Measurements from ENCODE around the gene LAMA4. TPM values are rescaled to one million over a fixed set of nuclear protein-coding genes. Genes with fewer than 3 reads are reported as not detected.

Gene LAMA4
- total RNA-seq, 1 experiment from 2014 or later, result 89.9 TPM

DNA sequence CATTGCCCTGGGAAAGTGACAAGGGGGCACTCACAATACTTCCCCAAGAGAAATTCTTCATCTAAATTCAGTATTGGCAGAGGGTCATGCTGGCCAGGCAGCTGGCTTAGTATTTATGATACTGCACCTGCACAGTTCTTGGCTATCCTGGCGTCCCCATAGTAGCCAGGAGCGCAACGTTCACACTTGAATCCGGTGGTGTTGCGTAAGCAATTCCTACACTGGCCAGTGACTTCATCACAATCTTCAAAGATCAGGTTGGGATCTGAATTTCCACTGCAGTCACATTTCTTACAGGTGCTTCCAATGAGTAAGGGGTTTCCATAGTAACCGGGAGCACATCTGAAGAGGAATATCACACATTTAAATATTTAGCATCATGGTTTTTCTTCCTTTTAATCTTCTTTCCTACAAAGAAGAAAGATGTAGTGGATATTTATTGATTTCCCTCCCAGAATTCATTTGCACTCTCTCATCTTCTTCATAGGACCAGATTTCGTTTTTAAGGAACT, 62.8 kb downstream of the LAMA4 start:
- intact Hi-C loops (cut with micrococcal nuclease; ENCODE audit: unreplicated experiment), result no loop called here
- H3K27me3 Mint-ChIP-seq (ENCODE audit: unreplicated experiment), result no peaks in the 10 kb centered on the region
- TF ChIP-seq, protein P1, sequence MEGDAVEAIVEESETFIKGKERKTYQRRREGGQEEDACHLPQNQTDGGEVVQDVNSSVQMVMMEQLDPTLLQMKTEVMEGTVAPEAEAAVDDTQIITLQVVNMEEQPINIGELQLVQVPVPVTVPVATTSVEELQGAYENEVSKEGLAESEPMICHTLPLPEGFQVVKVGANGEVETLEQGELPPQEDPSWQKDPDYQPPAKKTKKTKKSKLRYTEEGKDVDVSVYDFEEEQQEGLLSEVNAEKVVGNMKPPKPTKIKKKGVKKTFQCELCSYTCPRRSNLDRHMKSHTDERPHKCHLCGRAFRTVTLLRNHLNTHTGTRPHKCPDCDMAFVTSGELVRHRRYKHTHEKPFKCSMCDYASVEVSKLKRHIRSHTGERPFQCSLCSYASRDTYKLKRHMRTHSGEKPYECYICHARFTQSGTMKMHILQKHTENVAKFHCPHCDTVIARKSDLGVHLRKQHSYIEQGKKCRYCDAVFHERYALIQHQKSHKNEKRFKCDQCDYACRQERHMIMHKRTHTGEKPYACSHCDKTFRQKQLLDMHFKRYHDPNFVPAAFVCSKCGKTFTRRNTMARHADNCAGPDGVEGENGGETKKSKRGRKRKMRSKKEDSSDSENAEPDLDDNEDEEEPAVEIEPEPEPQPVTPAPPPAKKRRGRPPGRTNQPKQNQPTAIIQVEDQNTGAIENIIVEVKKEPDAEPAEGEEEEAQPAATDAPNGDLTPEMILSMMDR (IDR thresholded peaks at IDR 0.05; ENCODE audit: unreplicated experiment), result no peak
- H3K36me3 Mint-ChIP-seq (ENCODE audit: insufficient read depth, unreplicated experiment), result no peaks in the 10 kb centered on the region
- no TSS peak for BruUV-seq (replicated peaks)
- H3K9me3 Mint-ChIP-seq (ENCODE audit: low read depth, unreplicated experiment), result no peaks in the 10 kb centered on the region
- no peaks in the 10 kb centered on the region for H3K4me1 Mint-ChIP-seq (ENCODE audit: low read depth, unreplicated experiment)
- H3K27ac Mint-ChIP-seq (ENCODE audit: unreplicated experiment), result no peak overlapping the region
- CTCF ChIA-PET, result no interaction called here
- H3K4me3 Mint-ChIP-seq (ENCODE audit: low read depth, unreplicated experiment), result no peak overlapping the region
- no peak for DNase-seq

DNA sequence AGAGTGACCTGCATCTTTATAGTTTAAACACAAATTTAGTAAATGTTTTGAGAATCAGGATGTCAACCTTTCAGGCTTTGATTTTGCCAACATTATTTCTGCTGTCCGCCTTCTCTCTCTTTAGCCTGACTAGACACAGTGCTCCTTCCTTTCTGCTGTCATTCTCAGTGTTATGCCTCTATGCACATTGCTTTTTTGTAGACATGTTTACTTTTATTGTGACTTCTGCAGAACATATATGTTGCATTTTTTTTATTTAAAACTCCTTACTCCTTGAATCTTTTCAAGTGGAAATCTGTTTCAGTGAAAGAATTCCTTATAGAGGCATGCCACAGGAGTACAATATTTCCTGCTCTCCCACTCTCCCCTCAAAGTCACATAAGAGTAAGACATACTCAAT, 64.2 kb downstream of the LAMA4 start:
- CTCF ChIA-PET, result no interaction called here
- DNase-seq, result no peak

DNA sequence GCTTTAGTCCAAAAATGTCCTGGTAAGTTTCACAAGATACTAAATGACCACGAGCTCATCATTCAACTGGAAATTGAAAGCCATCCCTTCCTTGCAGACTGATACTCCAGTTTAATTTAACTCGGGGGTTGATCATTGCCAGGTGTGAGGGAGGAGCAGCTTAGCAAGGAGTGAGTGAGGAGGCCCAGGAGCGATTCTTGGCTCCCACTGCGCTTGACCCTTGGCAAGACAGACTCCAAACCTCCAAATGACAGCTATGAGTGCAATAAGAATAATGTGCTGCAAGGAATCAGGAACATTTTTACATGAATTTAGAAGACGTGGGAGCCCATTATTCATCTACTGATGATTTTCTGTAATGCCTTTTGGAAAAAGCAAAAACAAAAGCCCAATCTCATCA, 64.9 kb downstream of the LAMA4 start:
- Mint-ChIP-seq H3K27ac (ENCODE audit: unreplicated experiment) (no peak overlapping the region), H3K9me3 (ENCODE audit: low read depth, unreplicated experiment) (no peaks in the 10 kb centered on the region), H3K36me3 (ENCODE audit: insufficient read depth, unreplicated experiment) (peaks cover 7% of the 10 kb centered on the region), H3K4me3 (ENCODE audit: low read depth, unreplicated experiment) (no peak overlapping the region), H3K4me1 (ENCODE audit: low read depth, unreplicated experiment) (no peaks in the 10 kb centered on the region), H3K27me3 (ENCODE audit: unreplicated experiment) (no peaks in the 10 kb centered on the region)
- no peak for DNase-seq
- BruUV-seq (replicated peaks), result no TSS peak
- CTCF ChIA-PET, result no interaction called here
- intact Hi-C loops (cut with micrococcal nuclease; ENCODE audit: unreplicated experiment), result no loop called here
- TF ChIP-seq, protein P1 (IDR thresholded peaks at IDR 0.05; ENCODE audit: unreplicated experiment), result no peak

More for the DNA sequence above, 64.2 kb downstream of the LAMA4 start:
- intact Hi-C loops (cut with micrococcal nuclease; ENCODE audit: unreplicated experiment), result no loop called here
- Mint-ChIP-seq H3K4me1 (ENCODE audit: low read depth, unreplicated experiment) (no peaks in the 10 kb centered on the region), H3K36me3 (ENCODE audit: insufficient read depth, unreplicated experiment) (peaks cover 2% of the 10 kb centered on the region), H3K9me3 (ENCODE audit: low read depth, unreplicated experiment) (no peaks in the 10 kb centered on the region), H3K27me3 (ENCODE audit: unreplicated experiment) (no peaks in the 10 kb centered on the region), H3K27ac (ENCODE audit: unreplicated experiment) (no peak overlapping the region), H3K4me3 (ENCODE audit: low read depth, unreplicated experiment) (no peak overlapping the region)
- TF ChIP-seq, protein P1 (IDR thresholded peaks at IDR 0.05; ENCODE audit: unreplicated experiment), result no peak
- no TSS peak for BruUV-seq (replicated peaks)

DNA sequence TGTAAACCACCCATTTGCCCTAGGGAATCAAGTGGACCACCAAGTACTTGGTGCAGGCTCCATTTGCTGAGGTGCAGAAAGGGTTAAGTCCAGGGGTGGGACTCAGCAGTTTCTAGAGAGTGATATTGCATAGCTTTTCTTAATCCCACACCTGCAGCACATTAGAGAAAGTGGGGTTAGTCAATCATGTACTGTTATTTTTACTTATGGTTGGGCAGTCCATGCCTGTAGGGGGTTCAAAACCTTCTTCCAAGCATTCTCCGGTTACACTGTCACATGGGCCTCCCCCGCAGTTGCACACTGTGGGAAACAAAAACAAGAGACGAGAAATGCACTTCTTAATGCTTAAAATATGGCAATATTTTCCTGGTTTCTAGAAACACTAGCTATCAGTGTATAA, 65.5 kb downstream of the LAMA4 start:
- BruUV-seq (replicated peaks), result no TSS peak
- Mint-ChIP-seq H3K4me1 (ENCODE audit: low read depth, unreplicated experiment) (no peaks in the 10 kb centered on the region), H3K27me3 (ENCODE audit: unreplicated experiment) (no peaks in the 10 kb centered on the region), H3K9me3 (ENCODE audit: low read depth, unreplicated experiment) (no peaks in the 10 kb centered on the region), H3K36me3 (ENCODE audit: insufficient read depth, unreplicated experiment) (peaks cover 7% of the 10 kb centered on the region), H3K4me3 (ENCODE audit: low read depth, unreplicated experiment) (no peak overlapping the region), H3K27ac (ENCODE audit: unreplicated experiment) (no peak overlapping the region)
- intact Hi-C loops (cut with micrococcal nuclease; ENCODE audit: unreplicated experiment), result no loop called here
- TF ChIP-seq, protein P1 (IDR thresholded peaks at IDR 0.05; ENCODE audit: unreplicated experiment), result no peak
- CTCF ChIA-PET, result no interaction called here
- DNase-seq, result no peak
